Measurements from ENCODE around the gene P2RX7. TPM values are rescaled to one million over a fixed set of nuclear protein-coding genes. Genes with fewer than 3 reads are reported as not detected.

Gene P2RX7
- total RNA-seq, 1 donor = 4.0 TPM

DNA sequence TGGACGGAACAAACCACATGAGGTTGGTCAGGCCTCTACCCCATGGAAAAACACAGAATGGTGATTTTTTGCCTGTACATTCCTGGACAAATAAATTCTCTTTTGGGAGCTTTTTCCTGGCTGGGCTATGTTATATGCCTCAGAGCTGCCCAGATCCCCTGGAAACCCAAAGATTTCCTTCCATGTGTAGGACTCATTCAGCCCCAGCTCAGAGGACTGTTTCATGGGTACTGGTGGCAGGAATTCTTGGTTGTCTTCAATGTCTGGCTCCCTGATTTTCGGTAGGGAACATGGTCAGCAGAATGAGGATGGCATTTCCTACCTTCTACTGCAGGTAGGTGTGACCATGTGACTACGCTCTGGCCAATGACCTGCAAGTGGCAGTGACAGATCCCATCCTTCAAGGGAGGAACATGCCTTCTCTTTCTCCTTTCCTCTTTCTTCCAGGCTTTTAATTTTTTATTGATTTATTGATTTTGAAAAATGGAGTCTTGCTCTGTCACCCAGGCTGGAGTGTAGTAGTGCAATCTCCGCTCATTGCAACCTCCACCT, 15.4 kb upstream of the P2RX7 start:
- Histone ChIP-seq H3K4me3 (ENCODE audit: insufficient read depth, low read length) (no peak overlapping the region), H3K36me3 (ENCODE audit: insufficient read depth, low read length) (no peaks in the 10 kb centered on the region), H2AFZ (ENCODE audit: low read length) (no peak overlapping the region), H4K20me1 (ENCODE audit: insufficient read depth, low read length) (no peaks in the 10 kb centered on the region), H3K9me3 (ENCODE audit: low read depth, low read length) (no peaks in the 10 kb centered on the region), H3K27ac (ENCODE audit: low read depth, low read length) (no peak overlapping the region), H3K79me2 (ENCODE audit: insufficient read depth, low read length) (no peaks in the 10 kb centered on the region), H3K27me3 (ENCODE audit: insufficient read depth, low read length) (peaks cover 7% of the 10 kb centered on the region), H3K4me1 (ENCODE audit: insufficient read depth, low read length) (no peaks in the 10 kb centered on the region), H3K4me2 (ENCODE audit: insufficient read depth, low read length) (no peak overlapping the region)
- DNase-seq (ENCODE audit: insufficient read length, low spot score, missing footprints) = no peak
- TF ChIP-seq, protein P1, sequence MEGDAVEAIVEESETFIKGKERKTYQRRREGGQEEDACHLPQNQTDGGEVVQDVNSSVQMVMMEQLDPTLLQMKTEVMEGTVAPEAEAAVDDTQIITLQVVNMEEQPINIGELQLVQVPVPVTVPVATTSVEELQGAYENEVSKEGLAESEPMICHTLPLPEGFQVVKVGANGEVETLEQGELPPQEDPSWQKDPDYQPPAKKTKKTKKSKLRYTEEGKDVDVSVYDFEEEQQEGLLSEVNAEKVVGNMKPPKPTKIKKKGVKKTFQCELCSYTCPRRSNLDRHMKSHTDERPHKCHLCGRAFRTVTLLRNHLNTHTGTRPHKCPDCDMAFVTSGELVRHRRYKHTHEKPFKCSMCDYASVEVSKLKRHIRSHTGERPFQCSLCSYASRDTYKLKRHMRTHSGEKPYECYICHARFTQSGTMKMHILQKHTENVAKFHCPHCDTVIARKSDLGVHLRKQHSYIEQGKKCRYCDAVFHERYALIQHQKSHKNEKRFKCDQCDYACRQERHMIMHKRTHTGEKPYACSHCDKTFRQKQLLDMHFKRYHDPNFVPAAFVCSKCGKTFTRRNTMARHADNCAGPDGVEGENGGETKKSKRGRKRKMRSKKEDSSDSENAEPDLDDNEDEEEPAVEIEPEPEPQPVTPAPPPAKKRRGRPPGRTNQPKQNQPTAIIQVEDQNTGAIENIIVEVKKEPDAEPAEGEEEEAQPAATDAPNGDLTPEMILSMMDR (IDR thresholded peaks at IDR 0.05; ENCODE audit: extremely low read depth, low read depth, low read length) = no peak

DNA sequence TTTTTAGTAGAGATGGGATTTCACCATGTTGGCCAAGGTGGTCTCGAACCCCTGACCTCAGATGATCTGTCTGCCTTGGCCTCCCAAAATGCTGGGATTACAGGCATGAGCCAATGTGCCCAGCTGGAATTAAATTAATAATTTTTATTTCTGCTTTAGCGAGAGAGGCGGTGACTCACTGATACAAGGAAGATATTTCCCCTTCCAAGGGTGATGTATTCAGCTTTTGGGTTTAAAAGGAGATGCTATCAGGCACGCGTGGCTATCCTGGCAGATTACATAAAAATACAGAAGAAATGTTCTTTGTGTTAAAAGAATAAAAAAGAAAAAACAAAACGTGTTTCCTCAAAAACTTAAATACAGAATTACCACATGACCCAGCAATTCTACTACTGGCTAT, 12.4 kb upstream of the P2RX7 start:
- no peaks in the 10 kb centered on the region for H4K20me1 ChIP-seq (ENCODE audit: insufficient read depth, low read length)
- DNase-seq (ENCODE audit: insufficient read length, low spot score, missing footprints) = no peak
- H3K27me3 ChIP-seq (ENCODE audit: insufficient read depth, low read length) = peaks cover 7% of the 10 kb centered on the region
- no peak overlapping the region for H3K4me3 ChIP-seq (ENCODE audit: insufficient read depth, low read length)
- no peak overlapping the region for H3K4me2 ChIP-seq (ENCODE audit: insufficient read depth, low read length)
- H3K79me2 ChIP-seq (ENCODE audit: insufficient read depth, low read length) = no peaks in the 10 kb centered on the region
- H3K9me3 ChIP-seq (ENCODE audit: low read depth, low read length) = no peaks in the 10 kb centered on the region
- TF ChIP-seq, protein P1 (IDR thresholded peaks at IDR 0.05; ENCODE audit: extremely low read depth, low read depth, low read length) = no peak
- H2AFZ ChIP-seq (ENCODE audit: low read length) = no peak overlapping the region
- no peak overlapping the region for H3K27ac ChIP-seq (ENCODE audit: low read depth, low read length)
- peaks cover 3% of the 10 kb centered on the region for H3K4me1 ChIP-seq (ENCODE audit: insufficient read depth, low read length)
- no peaks in the 10 kb centered on the region for H3K36me3 ChIP-seq (ENCODE audit: insufficient read depth, low read length)

DNA sequence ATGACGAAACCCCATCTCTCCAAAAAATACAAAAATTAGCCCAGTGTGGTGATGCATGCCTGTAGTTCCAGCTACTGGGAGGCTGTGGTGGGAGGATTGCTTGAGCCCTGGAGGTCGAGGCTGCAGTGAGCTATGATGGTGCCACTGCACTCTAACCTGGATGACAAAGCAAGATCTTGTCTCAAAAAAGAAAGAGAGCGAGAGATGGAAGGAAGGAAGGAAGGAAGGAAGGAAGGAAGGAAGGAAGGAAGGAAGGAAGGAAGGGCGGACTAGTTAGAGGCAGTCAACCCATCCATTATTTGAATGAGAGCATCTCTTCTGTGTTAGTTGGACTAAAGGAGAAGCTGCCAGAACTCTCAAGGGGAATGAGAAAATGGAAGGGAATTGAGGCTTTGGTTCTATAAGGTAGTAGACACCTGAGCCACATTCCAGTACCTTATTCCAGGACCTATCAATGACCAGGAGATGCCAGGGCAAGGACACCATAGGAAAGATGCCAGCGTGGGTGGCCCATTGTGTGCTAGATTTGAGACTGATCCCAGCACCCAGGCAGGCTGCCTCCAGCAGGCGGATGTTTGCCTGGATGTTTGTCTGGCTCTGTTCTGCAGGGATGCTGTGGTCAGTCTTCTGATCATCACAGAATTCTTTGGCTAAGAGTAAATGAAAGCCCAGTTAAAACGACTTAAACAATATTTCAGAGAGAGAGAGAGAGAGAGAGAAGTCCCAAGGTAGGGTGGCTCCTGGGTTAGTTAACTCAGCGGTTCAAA, 11.5 kb upstream of the P2RX7 start:
- H3K4me2 ChIP-seq (ENCODE audit: insufficient read depth, low read length) = no peak overlapping the region

DNA sequence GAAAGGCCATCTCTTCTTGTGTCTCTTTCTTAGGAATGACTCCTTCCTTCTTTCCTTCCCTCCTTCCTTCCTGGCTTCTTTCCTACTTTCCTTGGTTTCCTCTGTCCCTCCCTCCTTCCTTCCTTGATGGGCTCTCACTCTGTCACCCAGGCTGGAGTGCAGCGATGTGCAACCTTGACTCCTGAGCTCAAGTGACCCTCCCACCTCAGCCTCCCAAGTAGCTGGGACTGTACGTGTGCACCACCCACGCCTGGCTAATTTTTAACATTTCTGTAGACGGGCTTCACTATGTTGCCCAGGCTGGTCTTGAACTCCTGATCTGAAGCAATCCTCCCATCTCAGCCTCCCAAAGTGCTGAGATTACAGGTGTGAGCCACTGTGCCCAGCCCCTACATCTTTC, 10.9 kb upstream of the P2RX7 start:
- peaks cover 10% of the 10 kb centered on the region for H3K27me3 ChIP-seq (ENCODE audit: insufficient read depth, low read length)
- no peak overlapping the region for H3K4me2 ChIP-seq (ENCODE audit: insufficient read depth, low read length)
- no peaks in the 10 kb centered on the region for H3K79me2 ChIP-seq (ENCODE audit: insufficient read depth, low read length)
- peaks cover 3% of the 10 kb centered on the region for H3K4me1 ChIP-seq (ENCODE audit: insufficient read depth, low read length)
- H2AFZ ChIP-seq (ENCODE audit: low read length) = no peak overlapping the region
- H3K27ac ChIP-seq (ENCODE audit: low read depth, low read length) = no peak overlapping the region
- H3K36me3 ChIP-seq (ENCODE audit: insufficient read depth, low read length) = no peaks in the 10 kb centered on the region
- TF ChIP-seq, protein P1 (IDR thresholded peaks at IDR 0.05; ENCODE audit: extremely low read depth, low read depth, low read length) = no peak
- no peak for DNase-seq (ENCODE audit: insufficient read length, low spot score, missing footprints)
- no peaks in the 10 kb centered on the region for H4K20me1 ChIP-seq (ENCODE audit: insufficient read depth, low read length)
- H3K4me3 ChIP-seq (ENCODE audit: insufficient read depth, low read length) = no peak overlapping the region
- H3K9me3 ChIP-seq (ENCODE audit: low read depth, low read length) = no peaks in the 10 kb centered on the region

More for the DNA sequence above, 11.5 kb upstream of the P2RX7 start:
- TF ChIP-seq, protein P1 (IDR thresholded peaks at IDR 0.05; ENCODE audit: extremely low read depth, low read depth, low read length) = no peak
- Histone ChIP-seq H2AFZ (ENCODE audit: low read length) (no peak overlapping the region), H3K4me1 (ENCODE audit: insufficient read depth, low read length) (peaks cover 3% of the 10 kb centered on the region), H3K36me3 (ENCODE audit: insufficient read depth, low read length) (no peaks in the 10 kb centered on the region), H3K79me2 (ENCODE audit: insufficient read depth, low read length) (no peaks in the 10 kb centered on the region), H3K27me3 (ENCODE audit: insufficient read depth, low read length) (peaks cover 7% of the 10 kb centered on the region), H3K9me3 (ENCODE audit: low read depth, low read length) (no peaks in the 10 kb centered on the region), H3K27ac (ENCODE audit: low read depth, low read length) (no peak overlapping the region), H4K20me1 (ENCODE audit: insufficient read depth, low read length) (no peaks in the 10 kb centered on the region), H3K4me3 (ENCODE audit: insufficient read depth, low read length) (no peak overlapping the region)
- no peak for DNase-seq (ENCODE audit: insufficient read length, low spot score, missing footprints)
